Breast epithelium (tissue), 4 donors: ENCODE results near the gene FAM163B. TPM values are rescaled to one million over a fixed set of nuclear protein-coding genes. Genes with fewer than 3 reads are reported as not detected.

ENCODE experiments used
- DNase-seq, 2 donors: peaks; one replicate each; pipeline ENCODE4 v3.0.0-alpha.2; 2019; ENCODE audit warnings: low spot score in 2 of 2
- H3K27ac ChIP-seq, 2 donors: fragments of 200-600 bp; sonication (generic) in 1 of 2; one replicate each; pipeline ENCODE4 v1.5.1; 2016 to 2019; ENCODE audit warnings: mild to moderate bottlenecking in 1 of 2
- H3K27me3 ChIP-seq, 2 donors: fragments of 200-600 bp; sonication (generic) in 1 of 2; one replicate each; pipeline versions ENCODE4 v1.5.1 to v1.6.0; 2017 to 2019; ENCODE audit warnings: control low read depth in 1 of 2, mild to moderate bottlenecking in 1 of 2
- H3K36me3 ChIP-seq: fragments of 200-600 bp; one replicate; pipeline ENCODE4 v1.5.1; 2019
- H3K4me1 ChIP-seq, 2 donors: fragments of 200-600 bp; sonication (generic); one replicate each; pipeline ENCODE4 v1.5.1; 2016 to 2019; ENCODE audit warnings: control low read depth in 1 of 2
- H3K4me3 ChIP-seq, 3 donors: fragments of 200-600 bp; sonication (generic); 1 replicate in 2 of 3; 2 replicates in 1 of 3; pipeline ENCODE4 v1.5.1; 2016 to 2019; ENCODE audit warnings: mild to moderate bottlenecking in 3 of 3, moderate library complexity in 2 of 3
- H3K9me3 ChIP-seq, 2 donors: fragments of 200-600 bp; sonication (generic) in 1 of 2; one replicate each; pipeline ENCODE4 v1.5.1; 2016 to 2019; ENCODE audit warnings: control low read depth in 1 of 2
- POLR2A ChIP-seq: fragments of 450-650 bp; IDR thresholded peaks from one replicate; pipeline ENCODE4 v1.6.1; 2016; ENCODE audit warnings: antibody characterized with exemption, mild to moderate bottlenecking, moderate library complexity
- POLR2AphosphoS5 ChIP-seq, 3 donors: sonication (generic); formaldehyde crosslinking; IDR thresholded peaks; one replicate each; pipeline ENCODE4 v1.6.1; 2017; ENCODE audit warnings: antibody characterized with exemption in 3 of 3
- intact Hi-C: fragments of 100-400 bp; cut with DNase I; formaldehyde crosslinking; loops from one replicate; pipeline ENCODE4 v1.15.1; 2023; ENCODE audit warnings: low total_unique reads
- total RNA-seq, 3 donors: library from RNA; depleted of rRNA; stranded (reverse); fragments of >200 nt; gene quantifications; one replicate each; pipeline ENCODE4 v1.1.0, GENCODE V29; 2016
- TF ChIP-seq, protein P1 (sequence below), 3 donors: fragments of 450-650 bp; IDR thresholded peaks; one replicate each; pipeline ENCODE4 v1.5.1; 2016 to 2017; ENCODE audit warnings: antibody characterized with exemption in 3 of 3, mild to moderate bottlenecking in 3 of 3, moderate library complexity in 3 of 3

The FAM163B gene
- total RNA-seq, 3 donors from 2014 or later = not detected

DNA sequence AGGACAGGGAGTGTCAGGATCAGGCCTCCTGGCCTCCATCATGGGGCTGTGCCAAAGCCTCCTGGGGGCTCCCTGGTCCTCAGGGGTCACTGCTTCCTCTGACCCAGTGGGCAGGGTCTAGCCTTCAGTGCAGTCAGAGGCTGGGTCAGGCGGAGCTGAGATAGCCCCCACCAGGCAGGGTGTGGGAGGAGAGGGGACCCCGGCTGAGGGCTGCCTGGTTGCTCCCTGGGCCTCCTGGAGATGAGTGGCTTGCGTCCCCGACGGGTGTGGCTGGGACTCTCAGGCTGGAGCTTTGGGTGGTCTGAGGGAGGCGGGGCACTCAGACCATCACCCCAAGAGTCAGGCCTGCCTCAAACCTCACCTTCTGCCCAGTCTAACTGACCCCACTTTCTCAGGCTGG is 21.7 kb downstream of the FAM163B start:
- Histone ChIP-seq H3K4me1 (no peaks in the 10 kb centered on the region), H3K36me3 (no peaks in the 10 kb centered on the region), H3K27ac (no peak overlapping the region), H3K27me3 (peaks cover 4 to 72% of the 10 kb centered on the region in 2 donors), H3K9me3 (no peaks in the 10 kb centered on the region), H3K4me3 (no peak overlapping the region)
- TF ChIP-seq POLR2AphosphoS5 (IDR thresholded peaks at IDR 0.05) (no peak), POLR2A (no peak)
- TF ChIP-seq, protein P1, sequence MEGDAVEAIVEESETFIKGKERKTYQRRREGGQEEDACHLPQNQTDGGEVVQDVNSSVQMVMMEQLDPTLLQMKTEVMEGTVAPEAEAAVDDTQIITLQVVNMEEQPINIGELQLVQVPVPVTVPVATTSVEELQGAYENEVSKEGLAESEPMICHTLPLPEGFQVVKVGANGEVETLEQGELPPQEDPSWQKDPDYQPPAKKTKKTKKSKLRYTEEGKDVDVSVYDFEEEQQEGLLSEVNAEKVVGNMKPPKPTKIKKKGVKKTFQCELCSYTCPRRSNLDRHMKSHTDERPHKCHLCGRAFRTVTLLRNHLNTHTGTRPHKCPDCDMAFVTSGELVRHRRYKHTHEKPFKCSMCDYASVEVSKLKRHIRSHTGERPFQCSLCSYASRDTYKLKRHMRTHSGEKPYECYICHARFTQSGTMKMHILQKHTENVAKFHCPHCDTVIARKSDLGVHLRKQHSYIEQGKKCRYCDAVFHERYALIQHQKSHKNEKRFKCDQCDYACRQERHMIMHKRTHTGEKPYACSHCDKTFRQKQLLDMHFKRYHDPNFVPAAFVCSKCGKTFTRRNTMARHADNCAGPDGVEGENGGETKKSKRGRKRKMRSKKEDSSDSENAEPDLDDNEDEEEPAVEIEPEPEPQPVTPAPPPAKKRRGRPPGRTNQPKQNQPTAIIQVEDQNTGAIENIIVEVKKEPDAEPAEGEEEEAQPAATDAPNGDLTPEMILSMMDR (IDR thresholded peaks at IDR 0.05) = no peak
- intact Hi-C loops = no loop called here
- DNase-seq = no peak

DNA sequence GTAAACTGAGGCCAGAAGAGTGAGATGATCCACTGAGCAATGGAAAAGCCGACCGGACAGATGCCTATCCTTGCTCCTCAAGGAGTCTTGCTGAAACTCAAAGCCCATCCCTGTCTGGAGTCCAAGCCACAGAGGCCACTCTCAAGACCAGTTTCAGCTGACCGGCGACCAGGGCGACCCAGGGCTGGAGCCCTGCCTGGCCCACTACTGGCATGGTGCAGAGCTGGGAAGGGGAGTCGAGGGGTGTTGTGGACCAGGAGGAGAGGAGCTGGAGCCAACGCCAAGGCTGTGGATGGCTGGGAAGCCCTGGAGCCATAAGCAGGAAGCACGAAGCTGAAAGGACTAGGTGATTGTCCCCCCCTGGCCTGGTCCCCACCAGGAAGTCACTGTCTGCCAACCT is 22.1 kb downstream of the FAM163B start:
- H3K27ac ChIP-seq = no peak overlapping the region
- no peak for TF ChIP-seq POLR2AphosphoS5 (IDR thresholded peaks at IDR 0.05)
- no peak for TF ChIP-seq POLR2A
- TF ChIP-seq, protein P1 (IDR thresholded peaks at IDR 0.05) = no peak
- DNase-seq = no peak
- no peaks in the 10 kb centered on the region for H3K9me3 ChIP-seq
- no peak overlapping the region for H3K4me3 ChIP-seq
- peaks cover 4 to 68% of the 10 kb centered on the region in 2 donors for H3K27me3 ChIP-seq
- H3K4me1 ChIP-seq = no peaks in the 10 kb centered on the region
- intact Hi-C loops = no loop called here
- no peaks in the 10 kb centered on the region for H3K36me3 ChIP-seq

DNA sequence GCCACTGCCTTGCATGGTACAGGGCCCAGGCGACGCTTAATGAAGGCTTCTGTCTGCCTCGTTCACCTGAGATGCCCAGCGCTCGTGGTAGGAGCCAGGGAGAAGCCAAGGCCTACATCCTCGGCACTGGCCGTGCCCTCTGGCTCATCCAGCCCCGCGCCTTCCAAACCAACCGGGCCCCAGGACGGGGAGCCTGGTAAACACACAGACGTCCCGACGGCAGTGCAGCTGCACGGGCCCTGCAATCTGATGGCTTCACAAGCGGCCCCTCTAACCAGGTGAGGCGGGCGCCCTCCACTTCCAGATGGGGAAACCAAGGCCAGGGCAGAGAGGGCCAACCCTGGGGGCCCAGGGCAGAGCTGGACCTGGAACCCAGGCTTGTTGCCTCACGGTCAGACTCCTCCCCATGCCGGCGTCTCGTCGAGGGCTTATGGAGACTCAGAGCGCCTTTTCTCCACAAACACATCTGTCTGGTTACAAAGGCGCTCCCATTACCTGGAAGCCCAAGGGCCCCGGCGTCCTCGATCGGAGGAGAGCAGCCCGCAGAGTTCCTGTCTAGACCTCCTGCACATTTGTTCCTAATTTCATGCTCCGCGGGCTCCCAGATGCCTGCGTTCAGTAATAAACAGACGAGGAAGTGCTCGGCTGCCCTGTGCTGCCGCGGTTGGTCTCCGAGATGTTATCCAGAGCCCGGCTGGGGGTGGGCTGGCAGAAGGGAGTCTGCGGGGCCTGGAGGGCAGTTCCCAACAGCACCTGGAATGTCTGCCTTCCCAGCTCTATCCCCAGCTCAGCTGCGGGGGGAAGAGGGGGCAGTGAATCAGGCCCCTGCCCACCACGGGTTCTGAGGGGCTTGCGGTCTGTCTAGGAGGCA is 23.5 kb downstream of the FAM163B start:
- Histone ChIP-seq H3K27ac (no peak overlapping the region), H3K9me3 (no peaks in the 10 kb centered on the region), H3K27me3 (peaks cover 4 to 55% of the 10 kb centered on the region in 2 donors), H3K4me3 (no peak overlapping the region), H3K4me1 (no peaks in the 10 kb centered on the region), H3K36me3 (no peaks in the 10 kb centered on the region)
- DNase-seq = no peak
- intact Hi-C loops = no loop called here
- TF ChIP-seq, protein P1 (IDR thresholded peaks at IDR 0.05) = no peak
- TF ChIP-seq POLR2AphosphoS5 (IDR thresholded peaks at IDR 0.05) = no peak
- TF ChIP-seq POLR2A = no peak

DNA sequence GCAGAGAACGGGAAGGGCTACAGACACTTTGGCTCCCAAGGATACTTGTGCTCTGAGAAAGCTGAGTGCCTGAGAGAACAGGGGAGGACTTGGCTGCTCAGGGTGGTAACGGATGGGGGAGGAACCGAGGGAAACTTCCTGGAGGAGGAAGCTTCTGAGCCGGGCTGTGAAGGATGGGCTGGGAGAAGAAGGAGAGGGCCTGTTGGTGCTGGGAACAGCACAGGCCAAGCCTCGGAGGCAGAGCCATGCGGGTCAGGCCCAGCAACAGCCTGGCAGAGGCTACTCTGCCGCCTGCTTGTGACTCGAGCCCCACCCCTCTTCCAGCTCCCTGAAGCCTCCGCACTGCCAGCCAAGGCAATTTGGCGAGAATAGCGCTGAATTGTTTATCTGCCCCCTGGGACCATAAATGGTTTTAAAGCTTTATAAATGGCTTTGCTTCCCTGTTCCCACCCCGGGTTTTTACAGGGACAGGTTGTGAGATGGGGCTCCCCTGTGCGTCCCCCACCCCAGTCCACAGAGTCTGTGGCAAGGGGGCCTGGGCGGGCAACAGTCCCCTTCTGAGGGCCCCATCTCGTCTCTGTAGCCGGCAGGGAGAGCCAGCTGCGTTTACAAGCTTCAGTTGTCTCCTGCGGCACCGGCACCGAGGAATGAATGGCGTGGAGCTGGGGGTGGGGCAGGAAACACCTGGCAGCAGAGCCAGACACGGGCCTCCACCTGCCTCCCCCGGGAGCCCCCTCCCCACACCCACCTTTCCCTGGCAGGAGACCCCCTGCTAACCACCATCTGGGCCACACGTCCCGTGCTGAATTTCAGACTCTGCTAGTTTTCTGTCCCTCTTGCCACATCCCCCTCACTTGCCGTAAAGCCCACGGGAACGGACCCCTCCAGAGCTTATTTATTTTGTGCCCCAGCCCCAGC is 24.4 kb downstream of the FAM163B start:
- peaks cover 4 to 49% of the 10 kb centered on the region in 2 donors for H3K27me3 ChIP-seq
- intact Hi-C loops = no loop called here
- no peak for DNase-seq
- TF ChIP-seq, protein P1 (IDR thresholded peaks at IDR 0.05) = no peak
- TF ChIP-seq POLR2A (no peak), POLR2AphosphoS5 (IDR thresholded peaks at IDR 0.05) (no peak)
- no peaks in the 10 kb centered on the region for H3K36me3 ChIP-seq
- H3K9me3 ChIP-seq = no peaks in the 10 kb centered on the region
- no peak overlapping the region for H3K27ac ChIP-seq
- H3K4me3 ChIP-seq = no peak overlapping the region
- H3K4me1 ChIP-seq = no peaks in the 10 kb centered on the region

DNA sequence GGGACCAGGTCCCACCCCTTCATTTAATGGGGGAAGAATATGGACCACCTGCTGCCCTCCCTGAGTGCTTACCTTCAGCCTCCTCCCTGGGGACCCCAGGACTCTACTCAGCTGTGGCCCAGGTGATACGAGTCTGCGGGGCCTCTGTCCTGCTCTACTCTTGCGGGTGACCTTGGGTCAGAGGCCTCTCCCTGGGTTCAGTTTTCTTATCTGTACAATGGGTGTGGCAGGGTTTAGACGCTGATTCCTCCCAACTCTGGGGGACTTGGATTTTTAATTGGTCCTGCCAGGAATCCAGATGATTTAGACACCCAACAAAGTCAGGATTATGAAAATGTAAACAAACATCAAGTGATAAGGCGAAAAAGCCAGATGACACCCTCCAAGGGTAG is 25.0 kb downstream of the FAM163B start:
- Histone ChIP-seq H3K27me3 (peaks cover 4 to 45% of the 10 kb centered on the region in 2 donors), H3K36me3 (no peaks in the 10 kb centered on the region), H3K9me3 (no peaks in the 10 kb centered on the region), H3K4me1 (no peaks in the 10 kb centered on the region), H3K4me3 (no peak overlapping the region), H3K27ac (no peak overlapping the region)
- TF ChIP-seq POLR2AphosphoS5 (IDR thresholded peaks at IDR 0.05) = no peak
- no peak for TF ChIP-seq POLR2A
- TF ChIP-seq, protein P1 (IDR thresholded peaks at IDR 0.05) = no peak
- intact Hi-C loops = no loop called here
- DNase-seq = no peak
